Measurements from ENCODE around the gene PCDHB16.

The PCDHB16 gene

DNA sequence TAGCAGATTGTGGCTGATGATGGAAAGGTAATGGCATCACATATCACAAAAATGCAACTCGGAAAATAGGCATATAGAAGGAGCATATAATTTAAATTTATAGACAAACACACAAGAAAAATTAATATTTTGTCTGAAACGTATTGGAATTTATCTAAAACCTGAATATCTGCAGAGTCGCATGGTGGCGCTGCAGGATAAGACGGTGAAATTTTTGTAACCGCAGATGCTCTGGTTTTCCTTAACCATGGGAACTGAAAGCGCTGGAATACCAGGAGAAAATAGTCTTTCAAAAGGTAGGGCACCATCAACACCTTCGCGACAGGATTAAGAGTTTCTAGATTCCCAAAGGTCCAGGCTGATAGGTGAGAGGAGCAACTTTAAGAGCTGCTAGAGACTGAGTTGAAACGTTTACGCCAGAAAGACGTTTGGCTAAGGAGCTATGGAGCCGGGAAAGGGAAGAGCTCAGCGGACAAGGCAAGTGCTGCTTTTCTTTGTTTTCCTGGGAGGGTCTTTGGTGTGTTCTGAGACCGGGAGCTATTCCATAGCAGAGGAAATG lies 52.0 kb downstream of the PCDHB16 start:
- DNase-seq (ENCODE audit: low spot score): no peak
